EL (cell line): ENCODE results near the gene CGB1.
"Not testable (repeated sequence)": the region's sequence is repeated elsewhere in the genome, so short reads cannot be mapped to it uniquely, and the experiment has no call there.

ENCODE experiments used
- DNase-seq: peaks from one replicate; pipeline ENCODE4 v3.0.0-alpha.2; 2016

CGB1 gene

DNA sequence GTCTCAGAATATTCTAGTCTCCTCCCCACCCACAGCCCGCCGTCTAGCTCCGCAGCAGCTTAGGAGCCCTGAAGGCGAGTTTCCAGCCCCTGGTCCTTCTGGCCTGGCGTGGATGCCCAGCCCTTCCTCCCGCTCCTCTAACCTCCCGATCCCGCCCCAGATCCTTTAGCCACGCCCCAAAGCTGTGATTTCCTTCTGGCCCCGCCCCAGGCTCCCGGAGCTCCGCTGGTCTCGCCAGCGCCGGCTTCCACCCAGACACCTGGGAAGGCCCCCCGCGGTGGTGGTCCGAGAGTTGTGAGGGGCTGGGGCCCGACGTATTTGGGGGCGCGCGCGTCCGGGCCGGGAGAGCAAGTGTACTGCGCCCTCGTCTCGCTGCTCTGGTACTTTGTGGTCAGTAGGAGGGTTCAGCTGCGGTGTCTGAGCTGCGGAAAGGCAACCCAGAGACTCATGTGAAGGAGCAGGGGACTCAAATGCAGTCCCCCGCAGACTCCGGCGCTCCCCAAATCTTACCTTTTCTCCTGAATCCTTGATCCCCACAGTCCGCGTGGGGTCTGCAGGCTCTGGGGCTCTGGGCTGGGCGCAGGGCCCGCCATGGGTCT, 21.0 kb upstream of the CGB1 start, which contains the start of gene CGB7:
Gene CGB7 (minus strand): TSS at position 114 of the 599 bp plus-strand sequence. CDS start 2,374 bp downstream, outside the sequence.
- peak; percentile 84 for DNase-seq

GRCh38 chr19:49056902-49057596, 20.4 kb upstream of the CGB1 start:
- not testable (repeated sequence) for DNase-seq

GRCh38 chr19:49056101-49056901, 19.6 kb upstream of the CGB1 start:
- peak; percentile 74 for DNase-seq

- DNase-seq: peak; percentile 76
These were observed 13.8 kb upstream of the CGB1 start for GRCh38 chr19:49050376-49051033.

DNA sequence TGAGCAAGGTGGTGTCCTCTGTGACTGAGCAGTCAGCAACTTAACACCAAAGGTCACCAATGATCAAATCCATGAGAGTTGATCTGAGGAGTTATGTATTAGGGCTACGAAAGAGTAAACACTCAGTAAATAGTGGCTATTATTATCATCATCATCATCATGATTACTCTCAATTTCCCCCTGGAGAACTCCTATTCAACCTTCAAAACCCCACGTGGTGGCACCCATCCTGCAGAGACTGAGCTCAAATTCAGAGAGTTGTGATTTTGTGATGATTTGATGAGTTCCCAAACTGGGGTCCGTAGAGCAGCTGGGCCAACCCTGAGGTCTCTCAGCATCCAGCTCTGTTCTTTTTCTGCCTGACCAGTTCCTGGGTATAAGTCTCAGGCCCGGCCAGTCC, 13.1 kb upstream of the CGB1 start:
- DNase-seq: not testable (repeated sequence)

DNA sequence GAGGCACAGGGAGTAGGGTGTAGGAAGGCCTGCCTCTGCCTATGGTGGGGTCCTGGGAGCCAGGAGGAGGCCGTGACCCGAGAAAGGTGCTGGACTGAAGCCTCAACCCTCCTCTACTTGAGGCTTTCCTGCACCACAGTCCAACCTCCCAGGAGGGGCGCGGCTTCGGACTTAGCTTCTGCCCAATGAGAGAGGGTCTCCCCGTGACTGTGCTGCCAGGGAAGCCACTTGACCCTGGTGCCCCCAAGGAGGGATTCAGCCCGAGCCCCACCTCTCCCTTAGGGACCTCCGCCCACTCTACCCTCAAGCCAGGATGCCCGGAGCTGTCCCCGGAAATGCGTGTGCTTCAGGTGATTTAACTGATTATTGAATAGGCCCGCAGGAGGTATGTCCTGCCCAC, 12.3 kb upstream of the CGB1 start, which contains the start of gene CGB8:
Gene CGB8 (minus strand): TSS at position 101 of the 400 bp plus-strand sequence. CDS start 372 bp downstream, outside the sequence.
- DNase-seq: not testable (repeated sequence)

- not testable (repeated sequence) for DNase-seq
These were observed 6.9 kb upstream of the CGB1 start, which contains the start of gene CGB5 for GRCh38 chr19:49043548-49043947. CGB5 (plus strand) TSS chr19:49043848; CDS start chr19:49044210, 362 bp downstream.

- DNase-seq: not testable (repeated sequence)
These were observed 6.0 kb upstream of the CGB1 start for GRCh38 chr19:49042666-49043065.

GRCh38 chr19:49042177-49042576, 5.5 kb upstream of the CGB1 start:
- peak; percentile 59 for DNase-seq

- not testable (repeated sequence) for DNase-seq
These were observed 3.0 kb upstream of the CGB1 start for GRCh38 chr19:49039736-49040135.

- DNase-seq: peak; percentile 89
These were observed 2.0 kb upstream of the CGB1 start for GRCh38 chr19:49038557-49039276.

DNA sequence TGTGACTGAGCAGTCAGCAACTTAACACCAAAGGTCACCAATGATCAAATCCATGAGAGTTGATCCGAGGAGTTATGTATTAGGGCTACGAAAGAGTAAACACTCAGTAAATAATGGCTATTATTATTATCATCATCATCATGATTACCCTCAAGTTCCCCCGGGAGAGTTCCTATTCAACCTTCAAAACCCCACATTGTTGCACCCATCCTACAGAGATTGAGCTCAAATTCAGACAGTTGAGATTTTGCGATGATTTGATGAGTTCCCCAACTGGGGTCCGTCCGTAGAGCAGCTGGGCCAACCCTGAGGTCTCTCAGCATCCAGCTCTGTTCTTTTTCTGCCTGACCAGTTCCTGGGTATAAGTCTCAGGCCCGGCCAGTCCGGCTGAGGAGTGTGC, 1.4 kb upstream of the CGB1 start:
- not testable (repeated sequence) for DNase-seq

- not testable (repeated sequence) for DNase-seq
These were observed 4.9 kb downstream of the CGB1 start, which contains the start of gene CGB2 for GRCh38 chr19:49031642-49032301. CGB2 (plus strand) TSS chr19:49031890; CDS start chr19:49032096, 206 bp downstream.

DNA sequence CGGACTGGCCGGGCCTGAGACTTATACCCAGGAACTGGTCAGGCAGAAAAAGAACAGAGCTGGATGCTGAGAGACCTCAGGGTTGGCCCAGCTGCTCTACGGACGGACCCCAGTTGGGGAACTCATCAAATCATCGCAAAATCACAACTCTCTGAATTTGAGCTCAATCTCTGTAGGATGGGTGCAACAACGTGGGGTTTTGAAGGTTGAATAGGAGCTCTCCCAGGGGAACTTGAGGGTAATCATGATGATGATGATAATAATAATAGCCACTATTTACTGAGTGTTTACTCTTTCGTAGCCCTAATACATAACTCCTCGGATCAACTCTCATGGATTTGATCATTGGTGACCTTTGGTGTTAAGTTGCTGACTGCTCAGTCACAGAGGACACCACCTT, 6.4 kb downstream of the CGB1 start:
- not testable (repeated sequence) for DNase-seq

DNA sequence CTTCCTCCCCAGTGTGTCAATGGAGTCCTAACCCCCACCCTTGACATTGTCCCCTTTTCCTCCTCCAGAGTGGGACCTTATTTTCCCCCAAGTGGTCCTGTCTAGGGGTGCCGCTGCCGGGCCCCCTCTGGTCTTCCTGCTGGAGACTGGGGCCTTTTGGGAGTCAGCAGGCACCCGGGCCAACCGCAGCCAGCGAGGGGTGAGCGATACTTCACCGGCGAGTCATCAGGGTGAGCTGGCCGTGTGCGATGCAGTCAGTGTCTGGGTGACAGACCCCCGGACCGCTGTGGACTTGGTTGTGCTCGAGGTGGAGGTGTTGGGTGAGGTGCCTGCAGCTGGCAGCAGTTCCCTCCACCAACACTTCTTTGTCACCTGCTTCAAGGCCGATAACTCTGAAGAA, 6.9 kb downstream of the CGB1 start:
- DNase-seq: peak; percentile 55

GRCh38 chr19:49028686-49029085, 8.0 kb downstream of the CGB1 start:
- not testable (repeated sequence) for DNase-seq

DNA sequence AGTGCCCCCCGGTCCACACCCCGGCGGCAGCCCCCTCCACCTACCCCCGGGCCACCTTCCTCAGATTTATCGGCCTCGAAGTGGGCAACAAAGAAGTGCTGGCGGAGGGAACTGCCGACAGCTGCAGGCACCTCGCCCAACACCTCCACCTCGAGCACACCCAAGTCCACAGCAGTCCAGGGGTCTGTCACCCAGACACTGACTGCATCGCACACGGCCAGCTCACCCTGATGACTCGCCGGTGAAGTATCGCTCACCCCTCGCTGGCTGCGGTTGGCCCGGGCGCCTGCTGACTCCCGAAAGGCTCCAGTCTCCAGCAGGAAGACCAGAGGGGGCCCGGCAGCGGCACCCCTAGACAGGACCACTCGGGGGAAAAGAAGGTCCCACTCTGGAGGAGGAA, 11.1 kb downstream of the CGB1 start:
- not testable (repeated sequence) for DNase-seq

GRCh38 chr19:49025088-49025487, 11.6 kb downstream of the CGB1 start:
- not testable (repeated sequence) for DNase-seq

DNA sequence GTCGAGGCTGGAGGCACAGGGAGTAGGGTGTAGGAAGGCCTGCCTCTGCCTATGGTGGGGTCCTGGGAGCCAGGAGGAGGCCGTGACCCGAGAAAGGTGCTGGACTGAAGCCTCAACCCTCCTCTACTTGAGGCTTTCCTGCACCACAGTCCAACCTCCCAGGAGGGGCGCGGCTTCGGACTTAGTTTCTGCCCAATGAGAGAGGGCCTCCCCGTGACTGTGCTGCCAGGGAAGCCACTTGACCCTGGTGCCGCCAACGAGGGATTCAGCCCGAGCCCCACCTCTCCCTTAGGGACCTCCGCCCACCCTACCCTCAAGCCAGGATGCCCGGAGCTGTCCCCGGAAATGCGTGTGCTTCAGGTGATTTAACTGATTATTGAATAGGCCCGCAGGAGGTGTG, 12.5 kb downstream of the CGB1 start, which contains the start of gene CGB3:
Gene CGB3 (minus strand): TSS at position 101 of the 400 bp plus-strand sequence. CDS start 362 bp downstream, outside the sequence.
- not testable (repeated sequence) for DNase-seq

- no peak for DNase-seq
These were observed 14.6 kb downstream of the CGB1 start for GRCh38 chr19:49022116-49022515.
